Measurements from ENCODE around the gene URM1.

DNA sequence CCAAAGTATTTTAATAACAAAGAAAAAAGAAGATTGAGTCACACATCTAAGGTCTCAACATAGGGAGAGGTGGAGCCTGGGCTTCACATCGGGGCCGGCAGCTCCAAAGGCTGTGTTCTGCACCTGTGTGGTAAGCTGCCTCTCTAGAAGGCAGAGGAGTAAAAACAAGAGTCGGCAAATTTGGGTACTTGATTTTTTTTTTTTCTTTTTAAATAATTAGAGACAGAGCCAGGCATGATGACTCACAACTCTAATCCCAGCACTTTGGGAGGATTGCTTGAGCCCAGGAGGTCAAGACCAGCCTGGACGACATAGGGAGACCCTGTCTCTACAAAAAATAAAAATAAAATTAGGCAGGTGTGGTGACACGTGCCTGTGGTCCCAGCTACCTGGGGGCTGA is 4.7 kb downstream of the URM1 start:
- TF ChIP-seq ZNF274 (IDR thresholded peaks at IDR 0.05; ENCODE audit: low read depth, low read length) (no peak), YY1 (IDR thresholded peaks at IDR 0.05; ENCODE audit: insufficient read depth, insufficient read length) (no peak), SUZ12 (IDR thresholded peaks at IDR 0.05; ENCODE audit: extremely low read depth, insufficient read depth, insufficient read length) (no peak)

All from NT2/D1 (cell line).